Loucy (cell line): ENCODE results near the gene AGAP1.

Experiments
- CTCF ChIP-seq: fragments of 200-600 bp; sonication (generic); conservative IDR thresholded peaks from 2 replicates; pipeline ENCODE4 v1.5.1; 2014; ENCODE audit warnings: mild to moderate bottlenecking, antibody characterized with exemption, low read length
- EZH2phosphoT487 ChIP-seq: fragments of 200-600 bp; IDR thresholded peaks from 2 replicates; pipeline ENCODE4 v1.6.1; 2018; ENCODE audit warnings: antibody characterized with exemption, mild to moderate bottlenecking, moderate library complexity, borderline replicate concordance

GRCh38 chr2:235695602-235695895, 201.7 kb downstream of the AGAP1 start:
- no peak for TF ChIP-seq CTCF
- TF ChIP-seq EZH2phosphoT487, result no peak
